SK-N-SH (cell line): ENCODE measurements around the gene GFI1B. TPM values are rescaled to one million over a fixed set of nuclear protein-coding genes. Genes with fewer than 3 reads are reported as not detected.

Experiments
- CTCF ChIA-PET: fragments of 300-600, 350-600 bp; formaldehyde crosslinking; extraction: SDS; loops from one replicate; lab custom pipeline; 2021; lab: Yijun Ruan, JAX
- POLR2A ChIA-PET: fragments of 350-600 bp; sonication (Branson Sonifier 250); formaldehyde crosslinking; extraction: SDS; loops from one replicate; lab custom pipeline; 2020; ENCODE audit warnings: antibody characterized with exemption, inconsistent platforms; lab: Yijun Ruan, JAX
- DNase-seq: peaks from one replicate; pipeline ENCODE4 v3.0.0; 2012
- H2AFZ ChIP-seq: fragments of 200-600 bp; sonication (generic); 2 replicates; pipeline ENCODE4 v1.8.1; 2016; ENCODE audit warnings: antibody characterized with exemption, mild to moderate bottlenecking, low read depth
- H3F3A ChIP-seq: fragments of 200-600 bp; sonication (generic); replicated peaks from 2 replicates; pipeline ENCODE3; 2016; ENCODE audit warnings: antibody characterized with exemption, mild to moderate bottlenecking; ENCODE audit not compliant: insufficient read depth
- H3K27ac ChIP-seq, 2 experiments: fragments of 200-500 bp in 1 of 2; fragments of 200-600 bp in 1 of 2; sonication (Bioruptor generic) in 1 of 2; sonication (generic), shearing (Covaris generic) in 1 of 2; 2 replicates each; pipeline versions ENCODE4 v1.5.1 to v1.6.1; 2014 to 2016; ENCODE audit warnings: low read depth in 2 of 2, inconsistent platforms in 1 of 2, low read length in 1 of 2, mild to moderate bottlenecking in 1 of 2, mixed read lengths in 1 of 2
- H3K27me3 ChIP-seq: fragments of 200-600 bp; sonication (generic), shearing (Covaris generic); 2 replicates; pipeline ENCODE4 v1.6.1; 2016; ENCODE audit warnings: mixed run types; ENCODE audit not compliant: insufficient read depth
- H3K36me3 ChIP-seq, 2 experiments: fragments of 200-500 bp in 1 of 2; fragments of 200-600 bp in 1 of 2; sonication (Bioruptor generic) in 1 of 2; sonication (generic) in 1 of 2; replicated peaks in 1 of 2; 2 replicates each; pipeline versions ENCODE3 to v1.5.1; 2014 to 2016; ENCODE audit warnings: low read length in 1 of 2, mild to moderate bottlenecking in 1 of 2; ENCODE audit not compliant: insufficient read depth in 2 of 2, control insufficient read depth in 1 of 2
- H3K4me1 ChIP-seq, 2 experiments: fragments of 200-500 bp in 1 of 2; fragments of 200-600 bp in 1 of 2; sonication (Bioruptor generic) in 1 of 2; sonication (generic), shearing (Covaris generic) in 1 of 2; 2 replicates each; pipeline versions ENCODE4 v1.5.1 to v1.6.1; 2014 to 2016; ENCODE audit warnings: low read depth in 1 of 2, low read length in 1 of 2, mixed run types in 1 of 2; ENCODE audit not compliant: insufficient read depth in 2 of 2, control insufficient read depth in 1 of 2
- H3K4me2 ChIP-seq: fragments of 200-600 bp; sonication (generic), shearing (Covaris generic); 2 replicates; pipeline ENCODE4 v1.6.1; 2017; ENCODE audit warnings: mixed run types
- H3K4me3 ChIP-seq, 2 experiments: fragments of 200-500 bp in 1 of 2; fragments of 200-600 bp in 1 of 2; sonication (Bioruptor generic) in 1 of 2; sonication (generic), shearing (Covaris generic) in 1 of 2; 2 replicates each; pipeline versions ENCODE4 v1.5.1 to v1.8.1; 2014 to 2016; ENCODE audit warnings: low read depth in 2 of 2, inconsistent platforms in 1 of 2, low read length in 1 of 2, mild to moderate bottlenecking in 1 of 2, mixed read lengths in 1 of 2, moderate library complexity in 1 of 2
- H3K79me2 ChIP-seq: fragments of 200-600 bp; sonication (generic); 2 replicates; pipeline ENCODE4 v1.8.1; 2017; ENCODE audit warnings: mild to moderate bottlenecking; ENCODE audit not compliant: insufficient read depth
- H3K9ac ChIP-seq: fragments of 200-600 bp; sonication (generic); 2 replicates; pipeline ENCODE4 v1.6.1; 2017; ENCODE audit warnings: mixed run types
- H3K9me2 ChIP-seq: fragments of 200-600 bp; sonication (generic); 2 replicates; pipeline ENCODE4 v1.6.1; 2017; ENCODE audit warnings: mixed run types
- H3K9me3 ChIP-seq: fragments of 200-600 bp; sonication (generic); 2 replicates; pipeline ENCODE4 v1.6.1; 2017; ENCODE audit warnings: mixed run types, mild to moderate bottlenecking, moderate library complexity
- H4K20me1 ChIP-seq: fragments of 200-600 bp; sonication (generic); 2 replicates; pipeline ENCODE4 v1.6.1; 2017; ENCODE audit warnings: mild to moderate bottlenecking, mixed run types; ENCODE audit not compliant: insufficient read depth
- CTCF ChIP-seq: fragments of 200-600 bp; sonication (generic); IDR thresholded peaks from 2 replicates; pipeline ENCODE4 v1.6.1; 2017; ENCODE audit warnings: antibody characterized with exemption, mild to moderate bottlenecking, moderate library complexity
- ELF1 ChIP-seq: IDR thresholded peaks from 2 replicates; pipeline ENCODE4 v1.4.0; 2012
- EZH2phosphoT487 ChIP-seq: fragments of 200-600 bp; sonication (generic); IDR thresholded peaks from 2 replicates; pipeline ENCODE4 v1.6.1; 2017; ENCODE audit warnings: low read depth, mixed run types, mild to moderate bottlenecking, antibody characterized with exemption, moderate library complexity, borderline replicate concordance
- FOSL2 ChIP-seq: IDR thresholded peaks from 2 replicates; pipeline ENCODE4 v1.4.0; 2012; ENCODE audit warnings: low read depth, mild to moderate bottlenecking, moderate library complexity, borderline replicate concordance
- FOXM1 ChIP-seq: IDR thresholded peaks from 2 replicates; pipeline ENCODE4 v1.4.0; 2012; ENCODE audit warnings: low read depth, mild to moderate bottlenecking
- GABPA ChIP-seq: IDR thresholded peaks from 2 replicates; pipeline ENCODE4 v1.4.0; 2012; ENCODE audit warnings: low read depth, mild to moderate bottlenecking
- GATA2 ChIP-seq: sonication (generic); formaldehyde crosslinking; IDR thresholded peaks from 2 replicates; pipeline ENCODE4 v1.5.0; 2020; ENCODE audit warnings: mild to moderate bottlenecking, missing genetic modification reagents
- JUND ChIP-seq: IDR thresholded peaks from 2 replicates; pipeline ENCODE4 v1.4.0; 2012
- NFIC ChIP-seq: IDR thresholded peaks from 2 replicates; pipeline ENCODE4 v1.4.0; 2012; ENCODE audit warnings: borderline replicate concordance
- NRF1 ChIP-seq: IDR thresholded peaks from 2 replicates; pipeline ENCODE4 v1.6.1; 2012; ENCODE audit warnings: low read depth, mild to moderate bottlenecking, low read length
- PBX3 ChIP-seq: IDR thresholded peaks from 2 replicates; pipeline ENCODE4; 2012
- POLR2AphosphoS5 ChIP-seq: IDR thresholded peaks from 2 replicates; pipeline ENCODE4 v1.6.1; 2012; ENCODE audit warnings: low read depth, low read length
- RCOR1 ChIP-seq: fragments of 150-350 bp; IDR thresholded peaks from 2 replicates; pipeline ENCODE4 v1.6.1; 2017; ENCODE audit warnings: antibody characterized with exemption, low read length
- TAF1 ChIP-seq: IDR thresholded peaks from 2 replicates; pipeline ENCODE4 v1.6.1; 2012; ENCODE audit warnings: low read depth, mild to moderate bottlenecking, low read length, moderate library complexity, borderline replicate concordance
- TCF12 ChIP-seq: IDR thresholded peaks from 2 replicates; pipeline ENCODE4 v1.4.0; 2012
- YY1 ChIP-seq: IDR thresholded peaks from 2 replicates; pipeline ENCODE4 v1.4.0; 2012; ENCODE audit warnings: low read depth, mild to moderate bottlenecking
- WGBS: methylation state at CpG from one replicate; pipeline ENCODE4 v1.1.6; 2017; ENCODE audit warnings: low lambda C conversion rate; 5-methylcytosine and 5-hydroxymethylcytosine counted together
- polyA plus RNA-seq, 3 experiments: library from polyadenylated mRNA; depleted of rRNA; stranded (reverse); fragments of >200 nt; gene quantifications; 2 replicates each; pipeline ENCODE4 v1.2.3, GENCODE V29; 2012
- TF ChIP-seq, protein P1 (sequence below): IDR thresholded peaks from 2 replicates; pipeline ENCODE4 v1.4.0; 2012; ENCODE audit warnings: low read depth
- TF ChIP-seq, protein P2 (sequence below): IDR thresholded peaks from 2 replicates; pipeline ENCODE4 v1.6.1; 2012; ENCODE audit warnings: mild to moderate bottlenecking, low read depth, low read length, moderate library complexity

Gene GFI1B
- polyA plus RNA-seq, 1 of the 3 experiments (the other 2 are of a cell fraction) = not detected

- Histone ChIP-seq H3K9me2 (no peaks in the 10 kb centered on the region), H3F3A (no peaks in the 10 kb centered on the region), H3K79me2 (no peaks in the 10 kb centered on the region), H3K4me1 (no peaks in the 10 kb centered on the region), H4K20me1 (no peaks in the 10 kb centered on the region), H3K27ac (no peak overlapping the region), H3K27me3 (no peaks in the 10 kb centered on the region; the same call in 1 of the 2 replicates), H3K4me3 (no peak overlapping the region), H3K36me3 (no peaks in the 10 kb centered on the region), H3K9me3 (no peaks in the 10 kb centered on the region), H3K4me2 (no peak overlapping the region), H3K9ac (no peak overlapping the region), H2AFZ (no peak overlapping the region)
- WGBS = 36% methylated on average over 5 of the region's 5 CpGs
- POLR2A ChIA-PET = no interaction called here
- DNase-seq = no peak
- CTCF ChIA-PET = no interaction called here
- no peak for TF ChIP-seq POLR2AphosphoS5
- TF ChIP-seq, protein P1, sequence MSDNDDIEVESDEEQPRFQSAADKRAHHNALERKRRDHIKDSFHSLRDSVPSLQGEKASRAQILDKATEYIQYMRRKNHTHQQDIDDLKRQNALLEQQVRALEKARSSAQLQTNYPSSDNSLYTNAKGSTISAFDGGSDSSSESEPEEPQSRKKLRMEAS = no peak
- TF ChIP-seq NFIC = no peak
- no peak for TF ChIP-seq FOSL2
- no peak for TF ChIP-seq PBX3
- no peak for TF ChIP-seq FOXM1
- TF ChIP-seq ELF1 = no peak
Observed at GRCh38 chr9:133014696-133015095, 36.2 kb downstream of the GFI1B start.

GRCh38 chr9:133023117-133023890 is 44.8 kb downstream of the GFI1B start:
- H3K27ac ChIP-seq = no peak overlapping the region
- ChIA-PET POLR2A (interaction anchor here (1.5 kb wide), 1 partner anchor 124 kb away, joined by 3 read pairs; no protein-coding TSS in a partner anchor), CTCF (interaction anchor here (0.6 to 13.6 kb wide), 24 partner anchors 9 to 463 kb away, joined by 3 to 216 read pairs (median 6); partner anchors contain the start of genes GFI1B and GTF3C5)
- H3K4me3 ChIP-seq = no peak overlapping the region
- peaks cover 5% of the 10 kb centered on the region for H3F3A ChIP-seq
- peaks cover 2% of the 10 kb centered on the region; the same call in 1 of the 2 replicates for H3K79me2 ChIP-seq
- no peak overlapping the region for H3K9ac ChIP-seq
- no peak overlapping the region for H2AFZ ChIP-seq
- no peaks in the 10 kb centered on the region for H4K20me1 ChIP-seq
- H3K9me3 ChIP-seq = no peaks in the 10 kb centered on the region
- H3K36me3 ChIP-seq = no peaks in the 10 kb centered on the region
- H3K4me1 ChIP-seq = peaks cover 0 to 4% of the 10 kb centered on the region in 2 experiments; a peak in 1 of 4 replicates
- DNase-seq = no peak
- H3K4me2 ChIP-seq = no peak overlapping the region
- WGBS = 51% methylated on average over 7 of the region's 26 CpGs
- no peaks in the 10 kb centered on the region for H3K9me2 ChIP-seq
- no peaks in the 10 kb centered on the region; the same call in 1 of the 2 replicates for H3K27me3 ChIP-seq
- TF ChIP-seq PBX3 (no peak), FOXM1 (no peak), TCF12 (no peak), YY1 (no peak), EZH2phosphoT487 (no peak), CTCF (no peak), RCOR1 (no peak), TAF1 (no peak), NRF1 (no peak), FOSL2 (no peak), GABPA (no peak), JUND (no peak), GATA2 (CRISPR knock-in tag) (no peak)
- TF ChIP-seq, protein P2, sequence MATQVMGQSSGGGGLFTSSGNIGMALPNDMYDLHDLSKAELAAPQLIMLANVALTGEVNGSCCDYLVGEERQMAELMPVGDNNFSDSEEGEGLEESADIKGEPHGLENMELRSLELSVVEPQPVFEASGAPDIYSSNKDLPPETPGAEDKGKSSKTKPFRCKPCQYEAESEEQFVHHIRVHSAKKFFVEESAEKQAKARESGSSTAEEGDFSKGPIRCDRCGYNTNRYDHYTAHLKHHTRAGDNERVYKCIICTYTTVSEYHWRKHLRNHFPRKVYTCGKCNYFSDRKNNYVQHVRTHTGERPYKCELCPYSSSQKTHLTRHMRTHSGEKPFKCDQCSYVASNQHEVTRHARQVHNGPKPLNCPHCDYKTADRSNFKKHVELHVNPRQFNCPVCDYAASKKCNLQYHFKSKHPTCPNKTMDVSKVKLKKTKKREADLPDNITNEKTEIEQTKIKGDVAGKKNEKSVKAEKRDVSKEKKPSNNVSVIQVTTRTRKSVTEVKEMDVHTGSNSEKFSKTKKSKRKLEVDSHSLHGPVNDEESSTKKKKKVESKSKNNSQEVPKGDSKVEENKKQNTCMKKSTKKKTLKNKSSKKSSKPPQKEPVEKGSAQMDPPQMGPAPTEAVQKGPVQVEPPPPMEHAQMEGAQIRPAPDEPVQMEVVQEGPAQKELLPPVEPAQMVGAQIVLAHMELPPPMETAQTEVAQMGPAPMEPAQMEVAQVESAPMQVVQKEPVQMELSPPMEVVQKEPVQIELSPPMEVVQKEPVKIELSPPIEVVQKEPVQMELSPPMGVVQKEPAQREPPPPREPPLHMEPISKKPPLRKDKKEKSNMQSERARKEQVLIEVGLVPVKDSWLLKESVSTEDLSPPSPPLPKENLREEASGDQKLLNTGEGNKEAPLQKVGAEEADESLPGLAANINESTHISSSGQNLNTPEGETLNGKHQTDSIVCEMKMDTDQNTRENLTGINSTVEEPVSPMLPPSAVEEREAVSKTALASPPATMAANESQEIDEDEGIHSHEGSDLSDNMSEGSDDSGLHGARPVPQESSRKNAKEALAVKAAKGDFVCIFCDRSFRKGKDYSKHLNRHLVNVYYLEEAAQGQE = no peak
